SK-N-SH (cell line): ENCODE measurements around the gene NLRC4. TPM values are rescaled to one million over a fixed set of nuclear protein-coding genes. Genes with fewer than 3 reads are reported as not detected.
"Not testable (repeated sequence)": the region's sequence is repeated elsewhere in the genome, so short reads cannot be mapped to it uniquely, and the experiment has no call there.

Experiments used
- CTCF ChIA-PET: fragments of 300-600, 350-600 bp; formaldehyde crosslinking; extraction: SDS; loops from one replicate; lab custom pipeline; 2021; lab: Yijun Ruan, JAX
- POLR2A ChIA-PET: fragments of 350-600 bp; sonication (Branson Sonifier 250); formaldehyde crosslinking; extraction: SDS; loops from one replicate; lab custom pipeline; 2020; ENCODE audit warnings: antibody characterized with exemption, inconsistent platforms; lab: Yijun Ruan, JAX
- DNase-seq: peaks from one replicate; pipeline ENCODE4 v3.0.0; 2012
- H2AFZ ChIP-seq: fragments of 200-600 bp; sonication (generic); 2 replicates; pipeline ENCODE4 v1.8.1; 2016; ENCODE audit warnings: antibody characterized with exemption, mild to moderate bottlenecking, low read depth
- H3F3A ChIP-seq: fragments of 200-600 bp; sonication (generic); replicated peaks from 2 replicates; pipeline ENCODE3; 2016; ENCODE audit warnings: antibody characterized with exemption, mild to moderate bottlenecking; ENCODE audit not compliant: insufficient read depth
- H3K27ac ChIP-seq, 2 experiments: fragments of 200-500 bp in 1 of 2; fragments of 200-600 bp in 1 of 2; sonication (Bioruptor generic) in 1 of 2; sonication (generic), shearing (Covaris generic) in 1 of 2; 2 replicates each; pipeline versions ENCODE4 v1.5.1 to v1.6.1; 2014 to 2016; ENCODE audit warnings: low read depth in 2 of 2, inconsistent platforms in 1 of 2, low read length in 1 of 2, mild to moderate bottlenecking in 1 of 2, mixed read lengths in 1 of 2
- H3K27me3 ChIP-seq: fragments of 200-600 bp; sonication (generic), shearing (Covaris generic); 2 replicates; pipeline ENCODE4 v1.6.1; 2016; ENCODE audit warnings: mixed run types; ENCODE audit not compliant: insufficient read depth
- H3K36me3 ChIP-seq, 2 experiments: fragments of 200-500 bp in 1 of 2; fragments of 200-600 bp in 1 of 2; sonication (Bioruptor generic) in 1 of 2; sonication (generic) in 1 of 2; replicated peaks in 1 of 2; 2 replicates each; pipeline versions ENCODE3 to v1.5.1; 2014 to 2016; ENCODE audit warnings: low read length in 1 of 2, mild to moderate bottlenecking in 1 of 2; ENCODE audit not compliant: insufficient read depth in 2 of 2, control insufficient read depth in 1 of 2
- H3K4me1 ChIP-seq, 2 experiments: fragments of 200-500 bp in 1 of 2; fragments of 200-600 bp in 1 of 2; sonication (Bioruptor generic) in 1 of 2; sonication (generic), shearing (Covaris generic) in 1 of 2; 2 replicates each; pipeline versions ENCODE4 v1.5.1 to v1.6.1; 2014 to 2016; ENCODE audit warnings: low read depth in 1 of 2, low read length in 1 of 2, mixed run types in 1 of 2; ENCODE audit not compliant: insufficient read depth in 2 of 2, control insufficient read depth in 1 of 2
- H3K4me2 ChIP-seq: fragments of 200-600 bp; sonication (generic), shearing (Covaris generic); 2 replicates; pipeline ENCODE4 v1.6.1; 2017; ENCODE audit warnings: mixed run types
- H3K4me3 ChIP-seq, 2 experiments: fragments of 200-500 bp in 1 of 2; fragments of 200-600 bp in 1 of 2; sonication (Bioruptor generic) in 1 of 2; sonication (generic), shearing (Covaris generic) in 1 of 2; 2 replicates each; pipeline versions ENCODE4 v1.5.1 to v1.8.1; 2014 to 2016; ENCODE audit warnings: low read depth in 2 of 2, inconsistent platforms in 1 of 2, low read length in 1 of 2, mild to moderate bottlenecking in 1 of 2, mixed read lengths in 1 of 2, moderate library complexity in 1 of 2
- H3K79me2 ChIP-seq: fragments of 200-600 bp; sonication (generic); 2 replicates; pipeline ENCODE4 v1.8.1; 2017; ENCODE audit warnings: mild to moderate bottlenecking; ENCODE audit not compliant: insufficient read depth
- H3K9ac ChIP-seq: fragments of 200-600 bp; sonication (generic); 2 replicates; pipeline ENCODE4 v1.6.1; 2017; ENCODE audit warnings: mixed run types
- H3K9me2 ChIP-seq: fragments of 200-600 bp; sonication (generic); 2 replicates; pipeline ENCODE4 v1.6.1; 2017; ENCODE audit warnings: mixed run types
- H3K9me3 ChIP-seq: fragments of 200-600 bp; sonication (generic); 2 replicates; pipeline ENCODE4 v1.6.1; 2017; ENCODE audit warnings: mixed run types, mild to moderate bottlenecking, moderate library complexity
- H4K20me1 ChIP-seq: fragments of 200-600 bp; sonication (generic); 2 replicates; pipeline ENCODE4 v1.6.1; 2017; ENCODE audit warnings: mild to moderate bottlenecking, mixed run types; ENCODE audit not compliant: insufficient read depth
- ELF1 ChIP-seq: IDR thresholded peaks from 2 replicates; pipeline ENCODE4 v1.4.0; 2012
- FOSL2 ChIP-seq: IDR thresholded peaks from 2 replicates; pipeline ENCODE4 v1.4.0; 2012; ENCODE audit warnings: low read depth, mild to moderate bottlenecking, moderate library complexity, borderline replicate concordance
- FOXM1 ChIP-seq: IDR thresholded peaks from 2 replicates; pipeline ENCODE4 v1.4.0; 2012; ENCODE audit warnings: low read depth, mild to moderate bottlenecking
- GATA2 ChIP-seq: sonication (generic); formaldehyde crosslinking; IDR thresholded peaks from 2 replicates; pipeline ENCODE4 v1.5.0; 2020; ENCODE audit warnings: mild to moderate bottlenecking, missing genetic modification reagents
- IRF3 ChIP-seq: fragments of 150-350 bp; IDR thresholded peaks from 2 replicates; pipeline ENCODE4 v1.6.1; 2016; ENCODE audit warnings: mild to moderate bottlenecking, low read depth, low read length
- JUND ChIP-seq: IDR thresholded peaks from 2 replicates; pipeline ENCODE4 v1.4.0; 2012
- MAX ChIP-seq: IDR thresholded peaks from 2 replicates; pipeline ENCODE4 v1.4.0; 2012; ENCODE audit warnings: low read depth
- MEF2A ChIP-seq: IDR thresholded peaks from 2 replicates; pipeline ENCODE4 v1.4.0; 2012; ENCODE audit warnings: low read depth, borderline replicate concordance
- MXI1 ChIP-seq: IDR thresholded peaks from 2 replicates; pipeline ENCODE4 v1.6.1; 2012; ENCODE audit warnings: mild to moderate bottlenecking, low read depth, low read length, improper control_type of control experiment
- NRF1 ChIP-seq: IDR thresholded peaks from 2 replicates; pipeline ENCODE4 v1.6.1; 2012; ENCODE audit warnings: low read depth, mild to moderate bottlenecking, low read length
- POLR2AphosphoS5 ChIP-seq: IDR thresholded peaks from 2 replicates; pipeline ENCODE4 v1.6.1; 2012; ENCODE audit warnings: low read depth, low read length
- RAD21 ChIP-seq: IDR thresholded peaks from 2 replicates; pipeline ENCODE4 v1.6.1; 2012; ENCODE audit warnings: mild to moderate bottlenecking, low read length
- RCOR1 ChIP-seq: fragments of 150-350 bp; IDR thresholded peaks from 2 replicates; pipeline ENCODE4 v1.6.1; 2017; ENCODE audit warnings: antibody characterized with exemption, low read length
- RFX5 ChIP-seq: IDR thresholded peaks from 2 replicates; pipeline ENCODE4 v1.6.1; 2012; ENCODE audit warnings: mild to moderate bottlenecking, improper control_type of control experiment, low read length
- SIN3A ChIP-seq: IDR thresholded peaks from 2 replicates; pipeline ENCODE4 v1.6.1; 2012; ENCODE audit warnings: low read depth, mild to moderate bottlenecking, low read length, moderate library complexity, borderline replicate concordance
- TCF12 ChIP-seq: IDR thresholded peaks from 2 replicates; pipeline ENCODE4 v1.4.0; 2012
- USF1 ChIP-seq: IDR thresholded peaks from 2 replicates; pipeline ENCODE4 v1.4.0; 2012; ENCODE audit warnings: low read depth, borderline replicate concordance
- YY1 ChIP-seq: IDR thresholded peaks from 2 replicates; pipeline ENCODE4 v1.4.0; 2012; ENCODE audit warnings: low read depth, mild to moderate bottlenecking
- WGBS: methylation state at CpG from one replicate; pipeline ENCODE4 v1.1.6; 2017; ENCODE audit warnings: low lambda C conversion rate; 5-methylcytosine and 5-hydroxymethylcytosine counted together
- polyA plus RNA-seq, 3 experiments: library from polyadenylated mRNA; depleted of rRNA; stranded (reverse); fragments of >200 nt; gene quantifications; 2 replicates each; pipeline ENCODE4 v1.2.3, GENCODE V29; 2012

Gene NLRC4
- polyA plus RNA-seq, 1 of the 3 experiments (the other 2 are of a cell fraction), result not detected

GRCh38 chr2:32275790-32276189 is 11.1 kb upstream of the NLRC4 start:
- peaks cover 32% of the 10 kb centered on the region for H3K79me2 ChIP-seq
- H4K20me1 ChIP-seq, H3K4me1 ChIP-seq, H3K27ac ChIP-seq, H3F3A ChIP-seq, DNase-seq, H3K9ac ChIP-seq, H3K4me3 ChIP-seq, H3K27me3 ChIP-seq, CTCF ChIA-PET, H3K9me3 ChIP-seq, H2AFZ ChIP-seq, H3K4me2 ChIP-seq, POLR2A ChIA-PET, H3K36me3 ChIP-seq, H3K9me2 ChIP-seq: not testable (repeated sequence)
- WGBS, result 64% methylated on average over 7 of the region's 7 CpGs

GRCh38 chr2:32274289-32274688 is 9.6 kb upstream of the NLRC4 start:
- POLR2A ChIA-PET, result no interaction called here
- no peak for DNase-seq
- H3K4me1 ChIP-seq, result peaks cover 0 to 3% of the 10 kb centered on the region in 2 experiments; a peak in 1 of 4 replicates
- H3K27ac ChIP-seq, result no peak overlapping the region
- no peaks in the 10 kb centered on the region for H3K9me3 ChIP-seq
- CTCF ChIA-PET, result no interaction called here
- no peaks in the 10 kb centered on the region for H3K36me3 ChIP-seq
- H3K4me3 ChIP-seq, result no peak overlapping the region
- no peak for TF ChIP-seq MEF2A
- no peak for TF ChIP-seq YY1
- no peak for TF ChIP-seq JUND
- TF ChIP-seq RFX5, result no peak
- no peak for TF ChIP-seq TCF12
- TF ChIP-seq FOSL2, result no peak
- no peak for TF ChIP-seq NRF1
- TF ChIP-seq MAX, result no peak
- TF ChIP-seq SIN3A, result no peak
- TF ChIP-seq ELF1, result no peak
- no peak for TF ChIP-seq RAD21
- no peak for TF ChIP-seq RCOR1
- TF ChIP-seq POLR2AphosphoS5, result no peak
- H3F3A ChIP-seq, result no peaks in the 10 kb centered on the region
- no peak overlapping the region for H3K4me2 ChIP-seq
- H3K79me2 ChIP-seq, result peaks cover 17% of the 10 kb centered on the region
- H3K9ac ChIP-seq, result no peak overlapping the region
- no peaks in the 10 kb centered on the region for H3K9me2 ChIP-seq
- 55% methylated on average over 2 of the region's 2 CpGs for WGBS
- H2AFZ ChIP-seq, result peak overlapping the region; percentile 53; the same call in 1 of the 2 replicates
- no peaks in the 10 kb centered on the region for H3K27me3 ChIP-seq
- H4K20me1 ChIP-seq, result no peaks in the 10 kb centered on the region

GRCh38 chr2:32272279-32272678 is 7.6 kb upstream of the NLRC4 start:
- TF ChIP-seq FOXM1, result no peak
- TF ChIP-seq RCOR1, result no peak
- TF ChIP-seq YY1, result no peak
- TF ChIP-seq IRF3, result no peak
- no peak for TF ChIP-seq JUND
- TF ChIP-seq TCF12, result no peak
- TF ChIP-seq USF1, result no peak
- no peak for TF ChIP-seq MXI1
- no peak for TF ChIP-seq GATA2 (CRISPR knock-in tag)
- TF ChIP-seq NRF1, result no peak
- Histone ChIP-seq H3K27me3 (no peaks in the 10 kb centered on the region), H3K9ac (no peak overlapping the region), H3K4me1 (peaks cover 0 to 3% of the 10 kb centered on the region in 2 experiments; a peak in 1 of 4 replicates), H3K9me2 (no peaks in the 10 kb centered on the region), H3K36me3 (no peaks in the 10 kb centered on the region), H4K20me1 (no peaks in the 10 kb centered on the region), H3K79me2 (no peaks in the 10 kb centered on the region), H2AFZ (no peak overlapping the region), H3K9me3 (no peaks in the 10 kb centered on the region), H3F3A (no peaks in the 10 kb centered on the region), H3K4me3 (no peak overlapping the region), H3K4me2 (no peak overlapping the region), H3K27ac (no peak overlapping the region)
- 18% methylated on average over 3 of the region's 3 CpGs for WGBS
- CTCF ChIA-PET, result interaction anchor here (1.3 kb wide), 1 partner anchor 16 kb away, joined by 3 read pairs; no protein-coding TSS in a partner anchor
- no peak for DNase-seq
- POLR2A ChIA-PET, result no interaction called here
